ENCODE measurements around the gene DGAT2.

The DGAT2 gene

GRCh38 chr11:75836417-75836816 lies 67.8 kb downstream of the DGAT2 start:
- DNase-seq = peak; percentile 52

- DNase-seq = no peak
Observed at GRCh38 chr11:75839851-75840250, 71.3 kb downstream of the DGAT2 start.

GRCh38 chr11:75840522-75840921 lies 71.9 kb downstream of the DGAT2 start:
- no peak for DNase-seq

GRCh38 chr11:75841739-75842138 lies 73.2 kb downstream of the DGAT2 start:
- DNase-seq = no peak

- DNase-seq = peak; percentile 57
Observed at GRCh38 chr11:75845324-75845723, 76.7 kb downstream of the DGAT2 start.

GRCh38 chr11:75849894-75850293 lies 81.3 kb downstream of the DGAT2 start:
- DNase-seq = no peak

GRCh38 chr11:75850787-75851186 lies 82.2 kb downstream of the DGAT2 start:
- DNase-seq = peak; percentile 21
